Measurements from ENCODE around the gene ZZZ3. TPM values are rescaled to one million over a fixed set of nuclear protein-coding genes. Genes with fewer than 3 reads are reported as not detected.
A peak's percentile ranks its signal among the peaks of the same experiment; 100 is the strongest.
"Not testable (repeated sequence)": the region's sequence is repeated elsewhere in the genome, so short reads cannot be mapped to it uniquely, and the experiment has no call there.

ZZZ3 gene
- total RNA-seq, 1 donor from 2014 or later = 69.2 TPM

DNA sequence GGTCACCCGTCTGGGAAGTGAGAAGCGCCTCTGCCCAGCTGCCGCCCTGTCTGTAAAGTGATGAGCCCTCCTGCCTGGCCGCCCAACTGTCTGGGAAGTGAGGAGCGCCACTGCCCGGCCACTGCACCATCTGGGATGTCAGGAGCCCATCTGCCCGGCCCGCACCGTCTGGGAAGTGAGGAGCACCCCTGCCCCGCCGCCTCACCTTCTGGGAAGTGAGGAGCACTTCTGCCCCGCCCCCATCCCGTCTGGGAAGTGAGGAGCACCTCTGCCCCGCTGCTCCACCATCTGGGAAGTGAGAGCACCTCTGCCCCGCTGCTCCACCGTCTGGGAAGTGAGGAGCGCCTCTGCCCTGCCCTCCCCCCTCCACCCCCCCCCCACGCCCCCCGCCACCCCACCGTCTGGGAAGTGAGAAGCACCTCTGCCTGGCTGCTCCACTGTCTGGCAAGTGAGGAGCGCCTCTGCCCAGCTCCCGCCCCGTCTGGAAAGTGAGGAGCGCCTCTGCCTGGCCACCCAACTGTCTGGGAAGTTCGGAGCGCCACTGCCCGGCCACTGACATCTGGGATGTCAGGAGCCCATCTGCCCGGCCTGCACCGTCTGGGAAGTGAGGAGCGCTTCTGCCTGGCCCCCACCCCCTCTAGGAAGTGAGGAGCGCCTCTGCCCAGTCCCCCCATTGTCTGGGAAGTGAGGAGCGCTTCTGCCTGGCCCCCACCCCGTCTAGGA, 4.5 kb upstream of the ZZZ3 start:
- FAIRE-seq = no peak
- no peak for TF ChIP-seq CTCF (IDR thresholded peaks at IDR 0.05; ENCODE audit: insufficient read depth, low read length, severe bottlenecking)
- no peaks in the 10 kb centered on the region for H3K27me3 ChIP-seq (ENCODE audit: control insufficient read depth, insufficient read depth, low read length)
- no peak overlapping the region for H3K4me3 ChIP-seq (ENCODE audit: low read depth, low read length)
- H3K36me3 ChIP-seq (ENCODE audit: control insufficient read depth, insufficient read depth, low read length) = peaks cover 2% of the 10 kb centered on the region
- DNase-seq (ENCODE audit: low read depth) = no peak

- Histone ChIP-seq H3K27me3 (ENCODE audit: control insufficient read depth, insufficient read depth, low read length) (no peaks in the 10 kb centered on the region), H3K36me3 (ENCODE audit: control insufficient read depth, insufficient read depth, low read length) (no peaks in the 10 kb centered on the region), H3K4me3 (ENCODE audit: low read depth, low read length) (peak overlapping the region; percentile 70)
- peak; percentile 82 for TF ChIP-seq CTCF (IDR thresholded peaks at IDR 0.05; ENCODE audit: insufficient read depth, low read length, severe bottlenecking)
- no peak for FAIRE-seq
- peak; percentile 69 for DNase-seq (ENCODE audit: low read depth)
Measured at GRCh38 chr1:77683160-77684148, 996 bp upstream of the ZZZ3 start.

- H3K4me3 ChIP-seq (ENCODE audit: low read depth, low read length) = no peak overlapping the region
- H3K36me3 ChIP-seq (ENCODE audit: control insufficient read depth, insufficient read depth, low read length) = no peaks in the 10 kb centered on the region
- FAIRE-seq = no peak
- DNase-seq (ENCODE audit: low read depth) = no peak
- no peak for TF ChIP-seq CTCF (IDR thresholded peaks at IDR 0.05; ENCODE audit: insufficient read depth, low read length, severe bottlenecking)
- H3K27me3 ChIP-seq (ENCODE audit: control insufficient read depth, insufficient read depth, low read length) = no peaks in the 10 kb centered on the region
Measured at GRCh38 chr1:77680173-77680572, 2.3 kb downstream of the ZZZ3 start.

DNA sequence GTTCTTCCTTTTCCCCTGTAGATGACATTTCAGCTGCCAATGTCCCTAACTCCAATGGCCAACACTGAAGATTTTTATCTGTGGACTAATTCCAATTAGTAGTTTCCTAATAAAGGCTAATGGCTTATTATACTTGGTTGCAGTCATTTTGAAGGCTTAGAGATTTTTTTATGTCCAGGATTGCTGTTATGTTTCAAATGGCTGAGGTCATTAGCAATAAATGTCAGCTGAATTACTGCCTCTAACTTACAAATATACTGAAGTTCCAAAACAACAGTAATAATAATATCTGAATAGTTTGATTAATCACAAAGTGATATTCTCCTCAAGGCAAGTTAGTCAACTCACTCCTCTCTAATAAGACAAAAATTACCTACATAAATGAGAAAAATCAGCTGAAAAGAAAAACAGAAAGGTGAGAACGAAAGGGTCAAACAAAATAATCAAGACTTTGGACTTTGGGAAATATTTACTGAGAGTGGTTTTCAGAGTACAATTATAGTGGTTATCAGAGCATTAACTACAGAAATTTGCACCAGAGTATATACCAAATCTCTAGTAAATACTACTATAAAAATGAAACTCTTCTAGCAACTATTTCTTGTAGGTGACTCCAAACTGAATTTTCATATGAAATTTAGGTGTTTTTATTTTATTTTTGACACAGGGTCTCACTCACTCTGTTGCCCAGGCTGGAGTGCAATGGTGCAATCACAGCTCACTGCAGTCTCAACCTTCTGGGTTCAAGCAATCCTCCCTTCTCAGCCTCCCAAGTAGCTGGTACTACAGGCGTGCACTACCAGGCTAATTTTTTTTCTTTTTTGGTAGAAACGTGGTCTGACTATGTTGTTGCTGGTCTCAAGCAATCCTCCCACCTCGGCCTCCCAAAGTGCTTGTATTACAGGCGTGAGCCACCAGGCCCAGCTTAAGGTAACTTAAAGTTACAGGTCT, 3.5 kb downstream of the ZZZ3 start:
- H3K27me3 ChIP-seq (ENCODE audit: control insufficient read depth, insufficient read depth, low read length) = no peaks in the 10 kb centered on the region
- no peaks in the 10 kb centered on the region for H3K36me3 ChIP-seq (ENCODE audit: control insufficient read depth, insufficient read depth, low read length)
- no peak for TF ChIP-seq CTCF (IDR thresholded peaks at IDR 0.05; ENCODE audit: insufficient read depth, low read length, severe bottlenecking)
- no peak overlapping the region for H3K4me3 ChIP-seq (ENCODE audit: low read depth, low read length)
- DNase-seq (ENCODE audit: low read depth) = no peak
- FAIRE-seq = no peak

- not testable (repeated sequence) for H3K36me3 ChIP-seq (ENCODE audit: control insufficient read depth, insufficient read depth, low read length); H3K4me3 ChIP-seq (ENCODE audit: low read depth, low read length); FAIRE-seq; DNase-seq (ENCODE audit: low read depth); H3K27me3 ChIP-seq (ENCODE audit: control insufficient read depth, insufficient read depth, low read length)
Measured at GRCh38 chr1:77674807-77675206, 7.7 kb downstream of the ZZZ3 start.
